Epithelial cell of esophagus (primary cell): Measurements from ENCODE around the gene GDE1.

Experiments
- DNase-seq: peaks from one replicate; pipeline ENCODE4 v3.0.0; 2010; ENCODE audit warnings: low read depth
- H3K4me3 ChIP-seq: 2 replicates; pipeline ENCODE4 v1.5.1; 2011; ENCODE audit warnings: mild to moderate bottlenecking, low read length, control low read depth
- CTCF ChIP-seq: IDR thresholded peaks from 2 replicates; pipeline ENCODE4 v1.5.1; 2011; ENCODE audit warnings: low read depth, mild to moderate bottlenecking, low read length, control low read depth, inconsistent platforms; ENCODE audit not compliant: insufficient read depth; ENCODE audit errors: missing control alignments

GDE1 gene

GRCh38 chr16:19523559-19524355 is 1.9 kb upstream of the GDE1 start, which contains the start of gene CCP110:
CCP110 (plus strand) TSS chr16:19523942; CDS start chr16:19527882, 3,940 bp downstream.
- TF ChIP-seq CTCF, result no peak
- DNase-seq, result peak; percentile 99
- H3K4me3 ChIP-seq, result peak within 1 kb of the TSS; percentile 90

- no peak for DNase-seq
- no peak for TF ChIP-seq CTCF
- no peak overlapping the region for H3K4me3 ChIP-seq
Measured at GRCh38 chr16:19523184-19523558, 1.3 kb upstream of the GDE1 start.

GRCh38 chr16:19522760-19523159 is 862 bp upstream of the GDE1 start:
- no peak for DNase-seq
- no peak for TF ChIP-seq CTCF
- H3K4me3 ChIP-seq, result no peak overlapping the region

- no peak for DNase-seq
- no peak overlapping the region for H3K4me3 ChIP-seq
- TF ChIP-seq CTCF, result no peak
Measured at GRCh38 chr16:19522397-19522732, 467 bp upstream of the GDE1 start.

- H3K4me3 ChIP-seq, result peak overlapping the region; percentile 80
- DNase-seq, result peak; percentile 55
- no peak for TF ChIP-seq CTCF
Measured at GRCh38 chr16:19520861-19521331, 1.0 kb downstream of the GDE1 start.

GRCh38 chr16:19518388-19518787 is 3.5 kb downstream of the GDE1 start:
- TF ChIP-seq CTCF, result no peak

More at GRCh38 chr16:19518388-19518787, 3.5 kb downstream of the GDE1 start:
- no peak overlapping the region for H3K4me3 ChIP-seq
- DNase-seq, result no peak
